ENCODE results near the gene ITPR2.

- TF ChIP-seq POLR2A (IDR thresholded peaks at IDR 0.05; ENCODE audit: low read depth, low read length), result no peak
- TF ChIP-seq TAF1 (IDR thresholded peaks at IDR 0.05; ENCODE audit: borderline replicate concordance, low read depth, low read length), result no peak
Measured at GRCh38 chr12:26378711-26379110, 454.3 kb downstream of the ITPR2 start.

Data from GM12892 (cell line).